Measurements from ENCODE around the gene RRM2. TPM values are rescaled to one million over a fixed set of nuclear protein-coding genes. Genes with fewer than 3 reads are reported as not detected.
A peak's percentile ranks its signal among the peaks of the same experiment; 100 is the strongest.
"Not testable (repeated sequence)": the region's sequence is repeated elsewhere in the genome, so short reads cannot be mapped to it uniquely, and the experiment has no call there.

Gene RRM2
- polyA plus RNA-seq, 3 donors = 1.5 TPM; not detected in 2

- peak overlapping the region in 1 of 7 donors; percentile 2 for H3K27ac Mint-ChIP-seq
- intact Hi-C loops (cut with micrococcal nuclease) = no loop called here
- H4K20me1 ChIP-seq (ENCODE audit: insufficient read depth, low read length) = no peaks in the 10 kb centered on the region
- H3K9me3 Mint-ChIP-seq = peaks cover under 1 to 8% (median 3%) of the 10 kb centered on the region in 7 donors
- no peak overlapping the region for H3K4me3 ChIP-seq (replicated peaks in 1 of 3; ENCODE audit: low read depth in 2 of 3, low read length in 3 of 3)
- no peak for TF ChIP-seq CTCF (IDR thresholded peaks at IDR 0.05)
- peaks cover 0 to 8% of the 10 kb centered on the region in 2 donors for H3K4me1 ChIP-seq (ENCODE audit: control insufficient read depth in 1 of 2, insufficient read depth in 2 of 2, low read length in 2 of 2)
- H3K9ac ChIP-seq (ENCODE audit: insufficient read depth, low read length, poor library complexity, severe bottlenecking) = no peak overlapping the region
- no peaks in the 10 kb centered on the region for H3K36me3 ChIP-seq (replicated peaks in 1 of 2; ENCODE audit: control insufficient read depth in 1 of 2, insufficient read depth in 2 of 2, low read length in 2 of 2)
- H3K79me2 ChIP-seq (ENCODE audit: insufficient read depth, low read length) = no peaks in the 10 kb centered on the region
- no peaks in the 10 kb centered on the region for H3K27me3 ChIP-seq (ENCODE audit: control insufficient read depth in 2 of 2, insufficient read depth in 2 of 2, low read length in 2 of 2)
- H3K27me3 Mint-ChIP-seq (ENCODE audit: low read depth in 3 of 3) = peaks cover under 1 to 7% (median 4%) of the 10 kb centered on the region in 3 donors
- H3K9me3 ChIP-seq (replicated peaks in 1 of 2; ENCODE audit: control insufficient read depth in 1 of 2, insufficient read depth in 1 of 2, low read length in 2 of 2) = peaks cover 0 to 3% of the 10 kb centered on the region in 2 donors
- peaks cover 0 to 3% of the 10 kb centered on the region in 2 donors for H3K36me3 Mint-ChIP-seq
- no peak overlapping the region for H3K27ac ChIP-seq (ENCODE audit: low read depth in 1 of 2, low read length in 2 of 2)
- peaks cover 8% of the 10 kb centered on the region for H3K4me1 Mint-ChIP-seq
- H3K4me2 ChIP-seq (replicated peaks; ENCODE audit: extremely low read depth, low read length, poor library complexity, severe bottlenecking) = no peak overlapping the region
- no peak overlapping the region for H3K4me3 Mint-ChIP-seq
- DNase-seq = no peak
- 11% methylated on average over 2 of the region's 7 CpGs for WGBS (ENCODE audit: insufficient coverage)
- no peak overlapping the region for H2AFZ ChIP-seq (ENCODE audit: insufficient read depth, low read depth, low read length, poor library complexity, severe bottlenecking)
These were observed 21.0 kb upstream of the RRM2 start for GRCh38 chr2:10101491-10101890.

GRCh38 chr2:10103179-10103578 lies 19.4 kb upstream of the RRM2 start:
- Mint-ChIP-seq H3K27me3 (ENCODE audit: low read depth in 3 of 3) (peaks cover 0 to 3% (median 3%) of the 10 kb centered on the region in 3 donors), H3K9me3 (peaks cover 3 to 9% (median 6%) of the 10 kb centered on the region in 7 donors), H3K27ac (peak overlapping the region in 1 of 7 donors; percentile 36), H3K4me1 (peaks cover 2% of the 10 kb centered on the region), H3K36me3 (peaks cover 0 to 10% of the 10 kb centered on the region in 2 donors), H3K4me3 (no peak overlapping the region)
- Histone ChIP-seq H4K20me1 (ENCODE audit: insufficient read depth, low read length) (no peaks in the 10 kb centered on the region), H3K36me3 (replicated peaks in 1 of 2; ENCODE audit: control insufficient read depth in 1 of 2, insufficient read depth in 2 of 2, low read length in 2 of 2) (no peaks in the 10 kb centered on the region), H3K4me1 (ENCODE audit: control insufficient read depth in 1 of 2, insufficient read depth in 2 of 2, low read length in 2 of 2) (no peaks in the 10 kb centered on the region), H3K79me2 (ENCODE audit: insufficient read depth, low read length) (no peaks in the 10 kb centered on the region), H3K27ac (ENCODE audit: low read depth in 1 of 2, low read length in 2 of 2) (no peak overlapping the region), H3K27me3 (ENCODE audit: control insufficient read depth in 2 of 2, insufficient read depth in 2 of 2, low read length in 2 of 2) (no peaks in the 10 kb centered on the region), H3K4me2 (replicated peaks; ENCODE audit: extremely low read depth, low read length, poor library complexity, severe bottlenecking) (no peak overlapping the region), H3K4me3 (replicated peaks in 1 of 3; ENCODE audit: low read depth in 2 of 3, low read length in 3 of 3) (no peak overlapping the region), H3K9me3 (replicated peaks in 1 of 2; ENCODE audit: control insufficient read depth in 1 of 2, insufficient read depth in 1 of 2, low read length in 2 of 2) (peaks cover 0 to 4% of the 10 kb centered on the region in 2 donors), H3K9ac (ENCODE audit: insufficient read depth, low read length, poor library complexity, severe bottlenecking) (no peak overlapping the region), H2AFZ (ENCODE audit: insufficient read depth, low read depth, low read length, poor library complexity, severe bottlenecking) (no peak overlapping the region)
- intact Hi-C loops (cut with micrococcal nuclease) = no loop called here
- WGBS (ENCODE audit: insufficient coverage) = 89% methylated on average over 6 of the region's 6 CpGs
- DNase-seq = no peak
- TF ChIP-seq CTCF (IDR thresholded peaks at IDR 0.05) = no peak

GRCh38 chr2:10104906-10105305 lies 17.6 kb upstream of the RRM2 start:
- H3K27ac ChIP-seq (ENCODE audit: low read depth in 1 of 2, low read length in 2 of 2); H3K79me2 ChIP-seq (ENCODE audit: insufficient read depth, low read length); H4K20me1 ChIP-seq (ENCODE audit: insufficient read depth, low read length); H2AFZ ChIP-seq (ENCODE audit: insufficient read depth, low read depth, low read length, poor library complexity, severe bottlenecking); H3K4me2 ChIP-seq (replicated peaks; ENCODE audit: extremely low read depth, low read length, poor library complexity, severe bottlenecking); H3K36me3 Mint-ChIP-seq; DNase-seq; H3K36me3 ChIP-seq (replicated peaks in 1 of 2; ENCODE audit: control insufficient read depth in 1 of 2, insufficient read depth in 2 of 2, low read length in 2 of 2); H3K4me3 ChIP-seq (replicated peaks in 1 of 3; ENCODE audit: low read depth in 2 of 3, low read length in 3 of 3); H3K27me3 Mint-ChIP-seq (ENCODE audit: low read depth in 3 of 3); H3K9ac ChIP-seq (ENCODE audit: insufficient read depth, low read length, poor library complexity, severe bottlenecking); H3K9me3 Mint-ChIP-seq; H3K4me3 Mint-ChIP-seq; H3K9me3 ChIP-seq (replicated peaks in 1 of 2; ENCODE audit: control insufficient read depth in 1 of 2, insufficient read depth in 1 of 2, low read length in 2 of 2); intact Hi-C loops (cut with micrococcal nuclease); H3K27me3 ChIP-seq (ENCODE audit: control insufficient read depth in 2 of 2, insufficient read depth in 2 of 2, low read length in 2 of 2); H3K27ac Mint-ChIP-seq: not testable (repeated sequence)
- peaks cover 11% of the 10 kb centered on the region for H3K4me1 Mint-ChIP-seq
- peaks cover 0 to 11% of the 10 kb centered on the region in 2 donors for H3K4me1 ChIP-seq (ENCODE audit: control insufficient read depth in 1 of 2, insufficient read depth in 2 of 2, low read length in 2 of 2)
